Upper lobe of left lung (tissue), 4 donors: ENCODE measurements around the gene SLC25A39.

Source experiments
- EP300 ChIP-seq, 4 donors: sonication (generic); formaldehyde crosslinking; IDR thresholded peaks; one replicate each; pipeline ENCODE4 v1.5.1; 2017; ENCODE audit warnings: antibody characterized with exemption in 4 of 4, control low read depth in 2 of 4
- POLR2A ChIP-seq, 4 donors: fragments of 450-650 bp; IDR thresholded peaks; one replicate each; pipeline ENCODE4 v1.5.1; 2016 to 2017; ENCODE audit warnings: antibody characterized with exemption in 4 of 4, mild to moderate bottlenecking in 2 of 4
- POLR2AphosphoS5 ChIP-seq, 2 donors: sonication (generic); formaldehyde crosslinking; IDR thresholded peaks; one replicate each; pipeline ENCODE4 v1.5.1; 2017; ENCODE audit warnings: antibody characterized with exemption in 2 of 2

DNA sequence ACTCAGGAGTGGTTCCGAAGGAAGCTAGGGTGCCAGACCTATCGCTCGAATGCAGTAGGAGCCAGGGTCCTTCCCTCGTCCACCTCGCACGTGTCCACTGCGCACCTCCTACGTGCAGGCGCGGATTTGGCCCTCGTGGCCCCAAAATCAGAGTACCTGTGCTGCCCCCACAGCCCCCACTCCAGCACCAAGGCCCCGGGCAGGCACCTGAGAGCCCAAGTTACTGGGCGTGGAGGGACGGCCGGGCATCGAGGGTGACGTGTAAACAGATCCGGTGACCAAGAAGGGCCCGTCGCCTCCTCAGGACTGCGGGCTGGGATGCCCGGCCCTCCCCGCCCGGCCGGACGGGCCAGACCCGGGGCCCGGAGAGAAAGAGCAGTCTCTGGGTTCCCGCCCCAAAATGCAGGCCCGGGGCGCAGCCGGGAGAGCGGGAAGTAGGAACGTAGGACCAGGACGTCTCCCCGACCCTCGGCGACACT lies 492 bp downstream of the SLC25A39 start:
- TF ChIP-seq EP300 (IDR thresholded peaks at IDR 0.05) (no peak), POLR2AphosphoS5 (IDR thresholded peaks at IDR 0.05) (no peak), POLR2A (IDR thresholded peaks at IDR 0.05) (no peak)
